Subcutaneous abdominal adipose tissue (tissue), 5 donors: ENCODE results near the gene FAM114A1.
"Not testable (repeated sequence)": the region's sequence is repeated elsewhere in the genome, so short reads cannot be mapped to it uniquely, and the experiment has no call there.

Experiments used
- H3K27ac ChIP-seq: one replicate; pipeline ENCODE4 v1.7.0; 2013; ENCODE audit warnings: low read depth, mild to moderate bottlenecking, inconsistent platforms, low read length, moderate library complexity
- H3K27me3 ChIP-seq, 5 donors: one replicate each; pipeline ENCODE4 v1.7.0; 2013; ENCODE audit warnings: low read length in 5 of 5, inconsistent platforms in 1 of 5; ENCODE audit not compliant: control insufficient read depth in 5 of 5, insufficient read depth in 4 of 5
- H3K36me3 ChIP-seq, 5 donors: one replicate each; pipeline ENCODE4 v1.7.0; 2013; ENCODE audit warnings: low read length in 5 of 5; ENCODE audit not compliant: control insufficient read depth in 5 of 5, insufficient read depth in 5 of 5
- H3K4me1 ChIP-seq, 5 donors: one replicate each; pipeline ENCODE4 v1.7.0; 2013; ENCODE audit warnings: low read length in 5 of 5, mild to moderate bottlenecking in 3 of 5, moderate library complexity in 1 of 5; ENCODE audit not compliant: control insufficient read depth in 5 of 5, insufficient read depth in 5 of 5
- H3K4me3 ChIP-seq, 5 donors: one replicate each; pipeline ENCODE4 v1.7.0; 2013; ENCODE audit warnings: low read length in 5 of 5, low read depth in 1 of 5
- H3K9ac ChIP-seq, 5 donors: one replicate each; pipeline ENCODE4 v1.7.0; 2013; ENCODE audit warnings: low read length in 5 of 5, mild to moderate bottlenecking in 4 of 5, moderate library complexity in 3 of 5
- H3K9me3 ChIP-seq, 5 donors: one replicate each; pipeline ENCODE4 v1.7.0; 2013; ENCODE audit warnings: low read length in 5 of 5; ENCODE audit not compliant: control insufficient read depth in 5 of 5
- donor health status: healthy.
- donor health status: healthy.
- donor health status: healthy.
- donor health status: healthy.
- donor health status: healthy.

Gene FAM114A1

DNA sequence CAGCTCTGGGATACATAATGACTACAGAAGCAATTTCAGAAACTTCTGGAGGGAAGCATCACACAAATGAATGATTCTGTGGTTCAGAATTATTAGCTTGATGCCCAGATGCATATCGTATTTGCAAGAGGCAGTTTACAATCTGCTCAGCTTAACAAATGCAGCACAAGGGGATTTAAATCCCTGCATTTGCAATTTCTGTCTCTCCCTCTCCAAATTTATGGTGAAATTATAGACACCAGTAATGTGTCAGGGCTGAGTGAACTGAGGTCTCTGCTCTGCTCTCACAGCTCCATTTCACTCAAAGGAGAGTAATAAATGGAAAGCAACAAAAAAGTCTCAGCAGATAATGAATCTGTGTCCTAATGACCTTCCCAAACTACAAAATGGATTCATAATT, 84.4 kb downstream of the FAM114A1 start:
- H3K27ac ChIP-seq = no peak overlapping the region
- H3K9ac ChIP-seq = no peak overlapping the region
- peaks cover 2 to 22% (median 16%) of the 10 kb centered on the region in 5 donors for H3K4me1 ChIP-seq
- H3K27me3 ChIP-seq = no peaks in the 10 kb centered on the region
- no peaks in the 10 kb centered on the region for H3K9me3 ChIP-seq
- no peaks in the 10 kb centered on the region for H3K36me3 ChIP-seq
- H3K4me3 ChIP-seq = no peak overlapping the region

DNA sequence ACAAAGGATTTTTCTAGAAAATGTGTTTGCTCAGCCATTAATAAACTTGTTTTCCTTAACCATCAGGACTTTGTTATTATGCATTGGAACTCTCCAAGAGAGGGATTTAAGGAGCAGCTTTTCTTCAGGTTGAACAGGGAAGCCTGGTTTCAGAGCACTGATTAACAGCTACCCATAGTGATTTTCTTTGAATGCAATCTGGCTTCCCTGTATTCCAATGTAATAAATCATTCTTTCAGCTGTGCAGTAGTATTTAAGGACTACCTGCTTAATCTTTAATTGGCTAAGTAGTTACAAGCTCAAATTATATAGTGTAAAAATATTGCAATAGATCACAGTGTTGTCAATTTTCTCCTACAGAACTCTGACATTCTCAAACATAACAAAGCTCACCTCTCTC, 87.1 kb downstream of the FAM114A1 start:
- Histone ChIP-seq H3K36me3 (no peaks in the 10 kb centered on the region), H3K4me1 (peaks cover 0 to 15% (median 5%) of the 10 kb centered on the region in 5 donors), H3K4me3 (no peak overlapping the region), H3K27me3 (no peaks in the 10 kb centered on the region), H3K9ac (no peak overlapping the region), H3K27ac (no peak overlapping the region), H3K9me3 (no peaks in the 10 kb centered on the region)

DNA sequence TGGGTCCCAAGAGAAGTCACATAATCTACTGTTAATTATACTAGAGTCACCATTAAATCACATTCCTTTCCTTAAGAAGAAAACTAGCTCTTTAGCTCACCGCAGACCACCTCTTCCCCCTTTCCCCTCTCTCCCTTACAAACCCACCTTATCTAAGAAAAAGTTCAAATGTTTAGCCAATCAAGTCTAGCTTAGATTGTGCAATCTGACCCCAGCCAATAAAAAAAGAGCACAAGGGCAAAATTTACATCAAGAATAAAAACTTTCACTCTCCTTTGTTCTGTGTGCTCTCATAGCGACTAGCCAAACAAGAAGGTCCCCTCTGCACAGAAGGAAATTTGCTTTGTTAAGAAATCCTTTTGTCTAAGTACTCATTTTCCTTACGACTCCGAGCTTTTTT, 88.4 kb downstream of the FAM114A1 start:
- no peaks in the 10 kb centered on the region for H3K27me3 ChIP-seq
- H3K4me3 ChIP-seq = no peak overlapping the region
- H3K9me3 ChIP-seq = no peaks in the 10 kb centered on the region
- H3K27ac ChIP-seq = no peak overlapping the region
- H3K36me3 ChIP-seq = no peaks in the 10 kb centered on the region
- H3K9ac ChIP-seq = no peak overlapping the region
- peaks cover 0 to 6% (median 0%) of the 10 kb centered on the region in 5 donors for H3K4me1 ChIP-seq

DNA sequence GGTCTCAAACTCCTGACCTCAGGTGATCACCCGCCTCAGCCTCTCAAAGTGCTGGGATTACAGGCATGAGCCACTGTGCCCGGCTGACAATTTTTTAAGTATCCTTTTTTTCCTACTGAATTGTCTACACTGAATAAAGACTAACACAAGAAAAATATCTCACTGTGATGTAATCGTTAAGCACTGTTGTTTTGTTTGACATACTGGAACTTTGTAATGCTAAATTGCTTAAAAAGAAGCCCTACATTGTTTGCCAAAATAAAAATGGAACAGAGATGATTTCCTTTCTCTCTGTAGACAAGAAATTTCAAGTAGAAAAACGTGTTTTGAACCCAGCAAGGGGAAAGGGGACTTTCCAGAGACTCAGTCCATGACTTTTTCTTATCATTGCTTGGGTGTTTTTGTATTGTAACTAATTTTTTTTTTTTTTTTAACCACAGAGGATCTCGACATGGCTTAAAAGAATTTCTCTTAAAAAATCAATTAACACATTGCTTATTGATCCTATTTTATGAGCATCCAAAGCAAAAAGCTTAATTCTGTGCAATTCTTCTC, 89.7 kb downstream of the FAM114A1 start:
- Histone ChIP-seq H3K27ac (no peak overlapping the region), H3K9ac (no peak overlapping the region), H3K36me3 (no peaks in the 10 kb centered on the region), H3K27me3 (no peaks in the 10 kb centered on the region), H3K4me3 (no peak overlapping the region), H3K4me1 (peaks cover 0 to 6% (median 0%) of the 10 kb centered on the region in 5 donors), H3K9me3 (no peaks in the 10 kb centered on the region)

DNA sequence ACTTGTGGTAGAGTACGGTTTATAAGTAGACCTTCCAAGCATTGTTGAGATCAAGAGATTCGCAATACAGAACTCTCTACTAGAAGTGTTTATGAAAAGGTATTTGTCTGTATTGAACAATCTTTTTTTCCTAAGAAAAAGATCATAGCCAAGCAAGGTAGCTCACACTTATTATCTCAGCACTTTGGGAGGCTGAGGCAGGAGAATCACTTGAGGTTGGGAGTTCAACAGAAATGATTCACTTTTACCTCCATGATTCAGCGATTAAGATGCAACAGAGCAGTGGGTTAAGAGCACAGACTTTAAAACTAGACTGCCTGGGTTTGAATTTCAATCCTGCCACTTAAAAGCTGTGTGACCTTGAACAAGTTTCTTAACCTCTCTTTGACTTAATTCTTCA, 90.3 kb downstream of the FAM114A1 start:
- Histone ChIP-seq H3K36me3 (no peaks in the 10 kb centered on the region), H3K4me1 (peaks cover 0 to 6% (median 0%) of the 10 kb centered on the region in 5 donors), H3K9ac (no peak overlapping the region), H3K4me3 (no peak overlapping the region), H3K27ac (no peak overlapping the region), H3K9me3 (no peaks in the 10 kb centered on the region), H3K27me3 (no peaks in the 10 kb centered on the region)

DNA sequence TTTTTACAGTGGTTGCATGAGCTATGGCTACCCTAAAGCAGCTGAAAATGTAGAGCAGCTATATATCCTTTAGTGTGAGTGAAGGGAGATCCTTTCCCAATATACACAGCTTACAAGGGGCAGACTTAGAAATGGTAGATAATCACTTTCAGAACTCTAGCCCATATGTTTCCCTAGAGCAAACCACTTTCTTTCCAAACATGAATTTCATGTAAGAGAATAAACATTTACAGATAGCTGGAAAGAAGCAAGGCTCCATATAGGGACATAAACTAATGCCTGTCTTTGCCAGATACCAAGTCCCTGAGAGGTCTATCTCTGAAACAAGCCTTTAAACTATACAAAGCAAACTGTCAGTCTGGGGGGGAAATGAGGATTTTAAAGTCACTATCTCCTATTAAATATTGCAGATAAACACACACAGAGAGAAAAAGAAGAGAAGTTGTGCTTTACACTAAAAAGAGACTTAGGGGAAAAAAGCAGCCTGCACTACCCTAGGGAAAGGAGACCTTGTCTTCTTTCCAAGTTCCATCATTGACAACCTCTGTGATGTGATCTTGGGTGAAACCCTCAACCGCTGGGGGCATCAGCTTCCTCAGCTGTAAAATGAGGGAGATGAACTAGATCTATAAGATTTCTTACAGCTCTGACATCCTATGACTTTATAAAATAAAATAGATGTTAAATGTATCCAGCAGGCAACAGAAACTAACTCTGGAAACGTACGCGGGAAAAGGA, 91.0 kb downstream of the FAM114A1 start:
- no peak overlapping the region for H3K9ac ChIP-seq
- H3K9me3 ChIP-seq = no peaks in the 10 kb centered on the region
- H3K27ac ChIP-seq = no peak overlapping the region
- H3K4me3 ChIP-seq = no peak overlapping the region
- H3K27me3 ChIP-seq = no peaks in the 10 kb centered on the region
- H3K4me1 ChIP-seq = peaks cover 0 to 6% (median 0%) of the 10 kb centered on the region in 5 donors
- H3K36me3 ChIP-seq = no peaks in the 10 kb centered on the region

DNA sequence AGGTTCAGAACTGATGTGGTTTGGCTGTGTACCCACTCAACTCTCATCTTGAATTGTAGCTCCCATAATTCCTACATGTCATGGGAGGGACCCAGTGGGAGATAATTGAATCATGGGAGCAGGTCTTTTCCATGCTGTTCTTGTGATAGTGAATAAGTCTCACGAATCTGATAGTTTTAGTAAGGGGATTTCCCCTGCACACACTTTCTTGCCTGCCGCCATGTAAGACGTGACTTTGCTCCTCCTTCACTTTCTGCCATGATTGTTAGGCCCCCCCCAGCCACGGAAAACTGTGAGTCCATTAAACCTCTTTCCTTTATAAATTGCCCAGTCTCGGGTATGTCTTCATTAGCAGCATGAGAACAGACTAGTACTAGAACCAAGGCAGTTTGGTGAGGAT, 91.6 kb downstream of the FAM114A1 start:
- not testable (repeated sequence) for H3K9ac ChIP-seq, H3K27me3 ChIP-seq, H3K27ac ChIP-seq, H3K4me1 ChIP-seq, H3K9me3 ChIP-seq, H3K4me3 ChIP-seq, H3K36me3 ChIP-seq

DNA sequence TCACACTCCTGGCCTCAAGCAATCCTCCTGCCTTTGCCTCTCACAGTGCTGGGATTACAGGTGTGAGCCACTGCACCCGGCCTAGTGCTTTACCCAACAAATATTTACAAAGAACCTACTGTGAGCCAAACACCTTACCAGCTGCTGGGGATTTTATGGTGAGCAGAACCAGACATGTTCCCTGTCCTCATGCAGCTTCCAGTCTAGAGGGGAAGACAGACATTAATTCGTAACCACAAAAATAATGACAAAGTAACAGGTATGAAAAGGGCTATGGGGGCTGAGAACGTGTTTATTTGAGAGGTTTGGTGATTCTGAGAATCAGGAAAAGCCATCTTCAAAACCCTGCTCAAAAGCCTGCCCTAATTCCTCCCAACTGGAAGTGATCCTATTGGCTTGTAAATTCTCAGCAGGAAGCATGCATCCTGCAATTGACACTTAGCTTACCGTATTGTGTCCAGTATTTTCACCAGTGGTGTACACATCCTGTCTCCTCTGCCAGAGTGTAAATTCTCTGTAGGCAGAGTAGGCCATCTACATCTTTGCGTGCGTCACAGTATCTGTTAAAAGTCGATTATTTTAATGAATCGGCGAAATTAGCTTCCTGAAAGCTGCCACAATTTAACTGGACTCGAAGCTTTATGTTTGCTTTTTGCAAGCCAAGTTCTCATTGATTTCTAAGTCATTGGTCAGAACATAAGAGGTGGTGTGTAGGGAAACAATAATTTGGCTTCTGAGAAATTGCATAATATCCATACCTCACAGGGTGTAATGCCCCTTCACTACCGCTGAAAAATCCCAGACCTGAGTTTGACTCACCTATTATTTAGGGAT, 97.6 kb downstream of the FAM114A1 start:
- Histone ChIP-seq H3K4me3 (no peak overlapping the region), H3K9me3 (no peaks in the 10 kb centered on the region), H3K27me3 (no peaks in the 10 kb centered on the region), H3K27ac (no peak overlapping the region), H3K36me3 (no peaks in the 10 kb centered on the region), H3K4me1 (no peaks in the 10 kb centered on the region), H3K9ac (no peak overlapping the region)

DNA sequence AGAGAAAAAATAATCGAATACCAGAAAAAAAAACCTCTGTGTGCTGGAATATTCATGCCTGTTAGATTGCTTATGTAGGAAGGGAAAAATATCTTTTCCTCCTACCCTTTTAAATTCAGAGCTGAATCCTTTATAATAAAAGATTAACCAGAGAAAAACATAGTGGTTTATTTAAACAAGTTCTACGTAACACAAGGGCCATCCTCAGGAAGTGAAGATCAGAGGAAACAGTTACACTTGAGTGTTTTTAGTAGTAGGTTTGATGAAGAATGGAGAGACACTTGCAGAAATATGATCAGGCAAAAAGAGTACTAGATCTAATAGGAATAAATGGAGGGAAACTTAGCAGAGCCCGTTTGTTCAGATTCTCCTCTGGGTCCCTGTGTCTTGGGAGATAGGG, 98.3 kb downstream of the FAM114A1 start:
- H3K4me1 ChIP-seq = no peaks in the 10 kb centered on the region
- no peaks in the 10 kb centered on the region for H3K27me3 ChIP-seq
- no peak overlapping the region for H3K4me3 ChIP-seq
- no peak overlapping the region for H3K9ac ChIP-seq
- no peak overlapping the region for H3K27ac ChIP-seq
- H3K36me3 ChIP-seq = no peaks in the 10 kb centered on the region
- no peaks in the 10 kb centered on the region for H3K9me3 ChIP-seq
